Measurements from ENCODE around the gene RPL35. TPM values are rescaled to one million over a fixed set of nuclear protein-coding genes. Genes with fewer than 3 reads are reported as not detected.

RPL35 gene
- polyA plus RNA-seq, 1 of the 3 experiments (the other 2 are of a cell fraction) = 5,348 TPM

DNA sequence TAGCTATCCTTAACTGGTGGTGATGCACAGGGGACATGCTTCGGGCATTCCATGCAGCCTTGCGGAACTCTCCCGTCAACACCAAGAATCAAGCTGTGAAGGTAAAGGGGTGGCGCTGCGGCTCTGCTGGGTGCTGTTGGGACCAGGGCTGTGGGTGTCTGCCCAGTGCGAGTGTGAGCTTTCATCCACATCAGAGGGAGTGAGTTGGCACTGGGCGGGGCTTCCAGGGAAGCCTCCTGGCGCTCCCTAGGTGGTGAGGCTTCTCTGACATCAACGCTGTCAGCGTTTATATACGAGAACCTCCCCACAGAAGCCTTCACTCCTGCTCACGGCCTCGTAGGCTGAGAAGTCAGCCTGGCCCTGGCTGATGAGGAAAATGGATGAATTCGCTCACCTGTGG lies 11.9 kb upstream of the RPL35 start (continued):
- TF ChIP-seq USF2 (IDR thresholded peaks at IDR 0.05; ENCODE audit: borderline replicate concordance, low read depth, low read length) (no peak), RCOR1 (IDR thresholded peaks at IDR 0.05; ENCODE audit: low read length) (no peak), FOXJ3 (CRISPR knock-in tag; IDR thresholded peaks at IDR 0.05) (no peak)

GRCh38 chr9:124871156-124871561 lies 9.4 kb upstream of the RPL35 start:
- Histone ChIP-seq H3F3A (replicated peaks; ENCODE audit: insufficient read depth) (peaks cover 3% of the 10 kb centered on the region), H4K20me1 (ENCODE audit: insufficient read depth) (peaks cover 40% of the 10 kb centered on the region), H2AFZ (ENCODE audit: low read depth) (no peak overlapping the region), H3K4me1 (ENCODE audit: control insufficient read depth in 1 of 2, insufficient read depth in 2 of 2, low read depth in 1 of 2, low read length in 1 of 2) (peaks cover 8 to 24% of the 10 kb centered on the region in 2 experiments; a peak in 3 of 4 replicates), H3K27ac (ENCODE audit: low read depth in 2 of 2, low read length in 1 of 2) (no peak overlapping the region), H3K36me3 (replicated peaks in 1 of 2; ENCODE audit: control insufficient read depth in 1 of 2, insufficient read depth in 2 of 2, low read length in 1 of 2) (peaks cover 12 to 37% of the 10 kb centered on the region in 2 experiments), H3K27me3 (ENCODE audit: insufficient read depth) (no peaks in the 10 kb centered on the region), H3K4me2 (peak overlapping the region; percentile 87), H3K9me3 (no peaks in the 10 kb centered on the region), H3K9ac (no peak overlapping the region), H3K9me2 (no peaks in the 10 kb centered on the region), H3K79me2 (ENCODE audit: insufficient read depth) (peaks cover 91% of the 10 kb centered on the region), H3K4me3 (ENCODE audit: low read depth in 2 of 2, low read length in 1 of 2) (peak overlapping the region; percentile 85 to 94; a peak in 2 of 4 replicates)
- no peak for DNase-seq
- WGBS (ENCODE audit: low lambda C conversion rate) = 85% methylated on average over 9 of the region's 11 CpGs
- ChIA-PET CTCF (interaction anchor here (1.0 to 1.2 kb wide), 2 partner anchors 18 to 272 kb away, joined by 3 to 4 read pairs; partner anchors contain the start of genes SCAI and WDR38), POLR2A (interaction anchor here (1.2 kb wide), 1 partner anchor 10 kb away, joined by 3 read pairs; no protein-coding TSS in a partner anchor)
- TF ChIP-seq RAD21 (IDR thresholded peaks at IDR 0.05; ENCODE audit: low read length) (no peak), USF2 (IDR thresholded peaks at IDR 0.05; ENCODE audit: borderline replicate concordance, low read depth, low read length) (no peak), RXRA (IDR thresholded peaks at IDR 0.05; ENCODE audit: borderline replicate concordance, low read depth) (no peak), SIN3A (IDR thresholded peaks at IDR 0.05; ENCODE audit: borderline replicate concordance, low read depth, low read length) (no peak), GATA2 (CRISPR knock-in tag; IDR thresholded peaks at IDR 0.05) (no peak), CHD2 (IDR thresholded peaks at IDR 0.05; ENCODE audit: low read length, partially characterized antibody) (no peak), MXI1 (IDR thresholded peaks at IDR 0.05; ENCODE audit: low read depth, low read length) (no peak), PBX3 (IDR thresholded peaks at IDR 0.05) (no peak)
- TF ChIP-seq, protein P1, sequence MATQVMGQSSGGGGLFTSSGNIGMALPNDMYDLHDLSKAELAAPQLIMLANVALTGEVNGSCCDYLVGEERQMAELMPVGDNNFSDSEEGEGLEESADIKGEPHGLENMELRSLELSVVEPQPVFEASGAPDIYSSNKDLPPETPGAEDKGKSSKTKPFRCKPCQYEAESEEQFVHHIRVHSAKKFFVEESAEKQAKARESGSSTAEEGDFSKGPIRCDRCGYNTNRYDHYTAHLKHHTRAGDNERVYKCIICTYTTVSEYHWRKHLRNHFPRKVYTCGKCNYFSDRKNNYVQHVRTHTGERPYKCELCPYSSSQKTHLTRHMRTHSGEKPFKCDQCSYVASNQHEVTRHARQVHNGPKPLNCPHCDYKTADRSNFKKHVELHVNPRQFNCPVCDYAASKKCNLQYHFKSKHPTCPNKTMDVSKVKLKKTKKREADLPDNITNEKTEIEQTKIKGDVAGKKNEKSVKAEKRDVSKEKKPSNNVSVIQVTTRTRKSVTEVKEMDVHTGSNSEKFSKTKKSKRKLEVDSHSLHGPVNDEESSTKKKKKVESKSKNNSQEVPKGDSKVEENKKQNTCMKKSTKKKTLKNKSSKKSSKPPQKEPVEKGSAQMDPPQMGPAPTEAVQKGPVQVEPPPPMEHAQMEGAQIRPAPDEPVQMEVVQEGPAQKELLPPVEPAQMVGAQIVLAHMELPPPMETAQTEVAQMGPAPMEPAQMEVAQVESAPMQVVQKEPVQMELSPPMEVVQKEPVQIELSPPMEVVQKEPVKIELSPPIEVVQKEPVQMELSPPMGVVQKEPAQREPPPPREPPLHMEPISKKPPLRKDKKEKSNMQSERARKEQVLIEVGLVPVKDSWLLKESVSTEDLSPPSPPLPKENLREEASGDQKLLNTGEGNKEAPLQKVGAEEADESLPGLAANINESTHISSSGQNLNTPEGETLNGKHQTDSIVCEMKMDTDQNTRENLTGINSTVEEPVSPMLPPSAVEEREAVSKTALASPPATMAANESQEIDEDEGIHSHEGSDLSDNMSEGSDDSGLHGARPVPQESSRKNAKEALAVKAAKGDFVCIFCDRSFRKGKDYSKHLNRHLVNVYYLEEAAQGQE (IDR thresholded peaks at IDR 0.05; ENCODE audit: low read depth, low read length) = no peak
- TF ChIP-seq, protein P2, sequence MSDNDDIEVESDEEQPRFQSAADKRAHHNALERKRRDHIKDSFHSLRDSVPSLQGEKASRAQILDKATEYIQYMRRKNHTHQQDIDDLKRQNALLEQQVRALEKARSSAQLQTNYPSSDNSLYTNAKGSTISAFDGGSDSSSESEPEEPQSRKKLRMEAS (IDR thresholded peaks at IDR 0.05; ENCODE audit: low read depth) = no peak

Measured in SK-N-SH (cell line).